ENCODE data around the gene FBL.
"Not testable (repeated sequence)": the region's sequence is repeated elsewhere in the genome, so short reads cannot be mapped to it uniquely, and the experiment has no call there.

GRCh38 chr19:39876486-39876885, 30.3 kb upstream of the FBL start:
- TF ChIP-seq ELF1 (IDR thresholded peaks at IDR 0.05); CTCF (IDR thresholded peaks at IDR 0.05); USF2 (IDR thresholded peaks at IDR 0.05; ENCODE audit: borderline replicate concordance, low read depth, low read length); POLR2AphosphoS5 (IDR thresholded peaks at IDR 0.05; ENCODE audit: low read depth, low read length); RAD21 (IDR thresholded peaks at IDR 0.05; ENCODE audit: low read length); EP300 (IDR thresholded peaks at IDR 0.05; ENCODE audit: borderline replicate concordance in 1 of 2, low read depth in 1 of 2, low read length in 1 of 2): not testable (repeated sequence)
